Measurements from ENCODE around the gene DGKA.

GRCh38 chr12:55965240-55965639, 34.3 kb downstream of the DGKA start:
- no peak for TF ChIP-seq CTCF (IDR thresholded peaks at IDR 0.05; ENCODE audit: insufficient read depth, low read length)
- TF ChIP-seq GABPA (IDR thresholded peaks at IDR 0.05; ENCODE audit: low read depth): no peak
- no peak for TF ChIP-seq POLR2AphosphoS5 (IDR thresholded peaks at IDR 0.05; ENCODE audit: low read depth)
- no peak for TF ChIP-seq SPI1 (IDR thresholded peaks at IDR 0.05; ENCODE audit: borderline replicate concordance, low read depth)
- no peak for TF ChIP-seq REST (IDR thresholded peaks at IDR 0.05; ENCODE audit: insufficient replicate concordance, low read depth)
